KMS-11 (cell line): ENCODE measurements around the gene SIM1.

ENCODE experiments used
- H2AFZ ChIP-seq: fragments of 200-600 bp; sonication (generic); 2 replicates; pipeline ENCODE4 v1.6.1; 2016; ENCODE audit warnings: antibody characterized with exemption, mixed run types, low read depth
- H3K27ac ChIP-seq: fragments of 200-600 bp; sonication (generic); 2 replicates; pipeline ENCODE4 v1.6.1; 2016; ENCODE audit warnings: mild to moderate bottlenecking, mixed run types
- H3K27me3 ChIP-seq: fragments of 200-600 bp; sonication (generic); 2 replicates; pipeline ENCODE4 v1.6.1; 2017; ENCODE audit warnings: mild to moderate bottlenecking, low read depth, mixed run types, moderate library complexity; ENCODE audit not compliant: insufficient read depth
- H3K36me3 ChIP-seq: fragments of 200-600 bp; sonication (generic); 2 replicates; pipeline ENCODE4 v1.6.1; 2017; ENCODE audit warnings: mild to moderate bottlenecking, mixed run types; ENCODE audit not compliant: insufficient read depth
- H3K4me1 ChIP-seq: fragments of 200-600 bp; sonication (generic); 2 replicates; pipeline ENCODE4 v1.6.1; 2016; ENCODE audit warnings: mild to moderate bottlenecking, low read depth, mixed run types; ENCODE audit not compliant: poor library complexity, severe bottlenecking
- H3K4me2 ChIP-seq: fragments of 200-600 bp; sonication (generic); 2 replicates; pipeline ENCODE4 v1.7.0; 2016; ENCODE audit warnings: mild to moderate bottlenecking, mixed run types
- H3K4me3 ChIP-seq: fragments of 200-600 bp; sonication (generic); IDR thresholded peaks from 2 replicates; pipeline ENCODE4 v1.6.1; 2017; ENCODE audit warnings: low read depth, low read length, mixed read lengths; ENCODE audit not compliant: insufficient read depth
- H3K79me2 ChIP-seq: fragments of 200-600 bp; sonication (generic); 2 replicates; pipeline ENCODE4 v1.6.1; 2016; ENCODE audit warnings: low read depth, mixed run types; ENCODE audit not compliant: insufficient read depth
- H3K9ac ChIP-seq: fragments of 200-600 bp; sonication (generic); 2 replicates; pipeline ENCODE4 v1.6.1; 2016; ENCODE audit warnings: mild to moderate bottlenecking, mixed run types
- H4K20me1 ChIP-seq: fragments of 200-600 bp; sonication (generic); 2 replicates; pipeline ENCODE4 v1.6.1; 2016; ENCODE audit warnings: mild to moderate bottlenecking, mixed run types; ENCODE audit not compliant: insufficient read depth
- TF ChIP-seq, protein P1 (sequence below): fragments of 200-600 bp; sonication (generic); conservative IDR thresholded peaks from 2 replicates; pipeline ENCODE4 v1.6.1; 2017; ENCODE audit warnings: low read depth, mild to moderate bottlenecking, antibody characterized with exemption, low read length, moderate library complexity, mixed read lengths

Gene SIM1

DNA sequence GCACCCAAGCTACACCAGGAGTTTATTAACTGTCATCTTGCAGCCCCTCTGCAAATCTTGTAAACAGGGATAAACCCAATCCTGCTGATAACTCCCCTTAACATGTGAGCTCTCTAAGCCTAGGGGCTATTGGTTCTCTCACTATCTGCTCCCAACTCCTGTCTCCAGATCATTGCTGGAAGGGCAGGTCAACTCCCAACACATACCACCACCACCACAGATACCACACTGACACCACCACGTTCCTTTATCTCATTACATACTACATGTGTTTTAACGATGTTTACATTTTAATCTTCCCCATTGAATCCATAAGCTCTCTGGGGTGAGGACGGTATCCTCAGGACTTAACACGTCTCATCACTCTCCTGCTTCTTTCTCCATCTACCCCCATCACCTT, 51.8 kb downstream of the SIM1 start:
- TF ChIP-seq, protein P1, sequence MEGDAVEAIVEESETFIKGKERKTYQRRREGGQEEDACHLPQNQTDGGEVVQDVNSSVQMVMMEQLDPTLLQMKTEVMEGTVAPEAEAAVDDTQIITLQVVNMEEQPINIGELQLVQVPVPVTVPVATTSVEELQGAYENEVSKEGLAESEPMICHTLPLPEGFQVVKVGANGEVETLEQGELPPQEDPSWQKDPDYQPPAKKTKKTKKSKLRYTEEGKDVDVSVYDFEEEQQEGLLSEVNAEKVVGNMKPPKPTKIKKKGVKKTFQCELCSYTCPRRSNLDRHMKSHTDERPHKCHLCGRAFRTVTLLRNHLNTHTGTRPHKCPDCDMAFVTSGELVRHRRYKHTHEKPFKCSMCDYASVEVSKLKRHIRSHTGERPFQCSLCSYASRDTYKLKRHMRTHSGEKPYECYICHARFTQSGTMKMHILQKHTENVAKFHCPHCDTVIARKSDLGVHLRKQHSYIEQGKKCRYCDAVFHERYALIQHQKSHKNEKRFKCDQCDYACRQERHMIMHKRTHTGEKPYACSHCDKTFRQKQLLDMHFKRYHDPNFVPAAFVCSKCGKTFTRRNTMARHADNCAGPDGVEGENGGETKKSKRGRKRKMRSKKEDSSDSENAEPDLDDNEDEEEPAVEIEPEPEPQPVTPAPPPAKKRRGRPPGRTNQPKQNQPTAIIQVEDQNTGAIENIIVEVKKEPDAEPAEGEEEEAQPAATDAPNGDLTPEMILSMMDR, result no peak
- H3K9ac ChIP-seq, result no peak overlapping the region
- no peaks in the 10 kb centered on the region for H3K27me3 ChIP-seq
- H3K36me3 ChIP-seq, result no peaks in the 10 kb centered on the region
- no peak overlapping the region for H3K27ac ChIP-seq
- no peaks in the 10 kb centered on the region for H3K79me2 ChIP-seq
- H3K4me2 ChIP-seq, result no peak overlapping the region
- H2AFZ ChIP-seq, result no peak overlapping the region
- no peaks in the 10 kb centered on the region for H3K4me1 ChIP-seq
- H4K20me1 ChIP-seq, result no peaks in the 10 kb centered on the region
- no peak overlapping the region for H3K4me3 ChIP-seq

DNA sequence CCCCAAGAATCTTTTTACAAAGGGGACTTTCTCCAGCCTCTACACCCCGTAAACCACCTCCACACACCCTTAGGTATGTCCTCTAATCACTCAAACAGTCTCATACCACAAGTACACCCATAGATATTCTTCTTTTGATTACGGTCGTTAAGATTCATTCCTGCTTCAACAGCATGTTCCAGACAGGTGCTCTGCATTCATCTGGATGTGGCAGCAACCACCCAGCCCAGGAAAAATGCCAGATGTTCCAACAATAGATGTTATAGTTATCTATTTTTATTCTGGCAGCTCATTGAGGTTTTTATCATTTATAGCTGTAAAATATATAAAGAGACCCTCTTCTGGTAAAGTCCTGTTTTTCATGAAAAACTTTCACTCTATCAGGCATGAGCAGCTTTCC, 60.7 kb downstream of the SIM1 start:
- Histone ChIP-seq H3K27me3 (no peaks in the 10 kb centered on the region), H3K36me3 (no peaks in the 10 kb centered on the region), H3K4me2 (no peak overlapping the region), H3K4me1 (no peaks in the 10 kb centered on the region), H2AFZ (no peak overlapping the region), H3K27ac (no peak overlapping the region), H3K79me2 (no peaks in the 10 kb centered on the region), H3K9ac (no peak overlapping the region), H3K4me3 (no peak overlapping the region), H4K20me1 (no peaks in the 10 kb centered on the region)
- TF ChIP-seq, protein P1, result no peak

DNA sequence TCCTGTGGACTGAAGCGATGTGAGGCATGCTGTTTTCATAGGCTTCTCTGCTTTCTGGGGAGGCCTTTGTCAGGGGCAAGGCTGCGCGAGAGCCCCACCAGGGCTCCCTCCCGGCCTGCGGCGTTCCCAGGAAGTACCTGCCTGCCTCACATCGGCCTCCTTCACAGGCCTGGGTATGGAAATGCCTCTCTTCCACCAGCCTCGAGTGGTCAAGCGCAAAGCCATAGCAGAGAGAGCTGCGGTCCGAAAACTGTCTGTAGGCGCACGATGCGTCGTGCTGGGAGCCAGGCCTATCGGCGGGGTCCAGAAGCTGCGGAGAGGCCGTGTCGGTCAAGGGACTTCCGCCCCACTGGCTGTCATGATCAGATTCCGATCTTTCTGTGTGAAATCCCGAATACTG, 71.2 kb downstream of the SIM1 start:
- TF ChIP-seq, protein P1, result no peak
- H4K20me1 ChIP-seq, result no peaks in the 10 kb centered on the region
- no peak overlapping the region for H3K4me3 ChIP-seq
- no peaks in the 10 kb centered on the region for H3K27me3 ChIP-seq
- H2AFZ ChIP-seq, result no peak overlapping the region
- no peak overlapping the region for H3K27ac ChIP-seq
- H3K36me3 ChIP-seq, result no peaks in the 10 kb centered on the region
- no peaks in the 10 kb centered on the region for H3K4me1 ChIP-seq
- no peak overlapping the region for H3K4me2 ChIP-seq
- no peaks in the 10 kb centered on the region for H3K79me2 ChIP-seq
- no peak overlapping the region for H3K9ac ChIP-seq

DNA sequence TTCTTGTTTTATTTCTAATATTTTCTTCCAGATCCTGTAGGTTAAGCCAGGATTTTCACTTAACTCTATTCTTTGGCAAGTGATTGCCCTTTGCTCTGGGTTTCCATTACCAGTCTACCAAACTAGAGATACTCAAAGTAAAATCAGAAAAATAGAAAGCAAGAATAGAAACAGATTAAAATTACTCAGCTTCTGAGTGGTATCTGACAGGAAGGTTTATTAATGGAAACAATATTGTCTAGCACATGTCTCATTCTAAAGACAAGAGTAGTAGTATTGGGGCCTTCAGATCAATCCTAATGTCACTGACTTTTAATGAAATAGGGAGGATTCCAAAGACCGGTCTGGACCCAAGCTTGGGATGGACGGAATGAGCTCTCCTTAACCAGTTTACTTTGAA, 72.3 kb downstream of the SIM1 start:
- TF ChIP-seq, protein P1, result no peak
- Histone ChIP-seq H3K9ac (no peak overlapping the region), H4K20me1 (no peaks in the 10 kb centered on the region), H3K27ac (no peak overlapping the region), H3K4me3 (no peak overlapping the region), H3K79me2 (no peaks in the 10 kb centered on the region), H3K36me3 (no peaks in the 10 kb centered on the region), H3K4me2 (no peak overlapping the region), H2AFZ (no peak overlapping the region), H3K27me3 (no peaks in the 10 kb centered on the region), H3K4me1 (no peaks in the 10 kb centered on the region)
